Measurements from ENCODE around the gene SLIT3. TPM values are rescaled to one million over a fixed set of nuclear protein-coding genes. Genes with fewer than 3 reads are reported as not detected.

Gene SLIT3
- total and polyA plus RNA-seq, 4 donors: 4.6 to 48.5 (median 19.8) TPM

DNA sequence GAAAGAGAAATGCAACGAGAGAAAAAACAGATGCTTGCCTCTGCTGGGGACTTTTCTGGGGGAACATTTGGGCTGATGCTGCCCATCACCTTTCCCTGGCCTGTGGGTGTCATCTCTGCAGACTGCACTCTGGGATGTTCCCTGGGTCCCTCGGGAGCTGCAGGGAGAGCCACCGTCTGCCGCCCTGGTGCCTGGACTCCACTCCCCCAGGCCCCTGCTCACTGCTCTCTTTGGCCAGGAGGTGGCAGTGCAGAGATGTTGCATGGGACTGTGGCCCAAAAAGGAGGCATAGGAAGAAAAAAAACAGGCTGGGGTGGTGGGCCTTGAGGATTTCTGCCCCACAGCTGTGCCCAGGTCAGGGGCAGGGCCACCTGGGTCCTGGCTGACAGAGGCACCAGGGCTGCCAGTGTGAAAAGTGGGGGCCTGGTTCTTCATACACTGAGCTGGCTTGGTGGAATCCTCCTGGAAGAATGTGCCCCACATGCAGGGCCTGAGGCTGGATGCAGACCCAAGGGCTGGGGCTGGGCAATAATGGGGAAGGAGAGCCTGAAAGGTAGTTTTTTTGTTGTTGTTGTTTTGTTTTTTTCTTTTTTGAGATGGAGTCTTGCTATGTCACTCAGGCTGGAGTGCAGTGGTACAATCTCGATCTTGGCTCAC lies 353.6 kb downstream of the SLIT3 start:
- Histone ChIP-seq H3K4me3 (no peak overlapping the region), H3K27me3 (ENCODE audit: control insufficient read depth in 3 of 3, insufficient read depth in 3 of 3, low read length in 2 of 3) (no peaks in the 10 kb centered on the region), H3K9me3 (ENCODE audit: control insufficient read depth in 4 of 4, insufficient read depth in 3 of 4, low read length in 3 of 4) (no peaks in the 10 kb centered on the region), H3K36me3 (ENCODE audit: control insufficient read depth in 4 of 4, insufficient read depth in 4 of 4, low read length in 4 of 4) (no peaks in the 10 kb centered on the region), H3K4me1 (ENCODE audit: control insufficient read depth in 5 of 5, insufficient read depth in 5 of 5, low read length in 5 of 5) (peaks cover 0 to 41% (median 3%) of the 10 kb centered on the region in 5 donors), H3K9ac (ENCODE audit: insufficient read depth in 1 of 2, low read length in 2 of 2) (no peak overlapping the region), H3K27ac (ENCODE audit: low read depth in 1 of 2, low read length in 1 of 2) (no peak overlapping the region)
- DNase-seq (peak; percentile 66 to 80 (median 73)), ATAC-seq (ENCODE audit: insufficient read depth, low FRiP score) (no peak)
- 42 to 52% methylated on average over 5 of the region's 5 CpGs for WGBS, 2 donors
- TF ChIP-seq, protein P1, sequence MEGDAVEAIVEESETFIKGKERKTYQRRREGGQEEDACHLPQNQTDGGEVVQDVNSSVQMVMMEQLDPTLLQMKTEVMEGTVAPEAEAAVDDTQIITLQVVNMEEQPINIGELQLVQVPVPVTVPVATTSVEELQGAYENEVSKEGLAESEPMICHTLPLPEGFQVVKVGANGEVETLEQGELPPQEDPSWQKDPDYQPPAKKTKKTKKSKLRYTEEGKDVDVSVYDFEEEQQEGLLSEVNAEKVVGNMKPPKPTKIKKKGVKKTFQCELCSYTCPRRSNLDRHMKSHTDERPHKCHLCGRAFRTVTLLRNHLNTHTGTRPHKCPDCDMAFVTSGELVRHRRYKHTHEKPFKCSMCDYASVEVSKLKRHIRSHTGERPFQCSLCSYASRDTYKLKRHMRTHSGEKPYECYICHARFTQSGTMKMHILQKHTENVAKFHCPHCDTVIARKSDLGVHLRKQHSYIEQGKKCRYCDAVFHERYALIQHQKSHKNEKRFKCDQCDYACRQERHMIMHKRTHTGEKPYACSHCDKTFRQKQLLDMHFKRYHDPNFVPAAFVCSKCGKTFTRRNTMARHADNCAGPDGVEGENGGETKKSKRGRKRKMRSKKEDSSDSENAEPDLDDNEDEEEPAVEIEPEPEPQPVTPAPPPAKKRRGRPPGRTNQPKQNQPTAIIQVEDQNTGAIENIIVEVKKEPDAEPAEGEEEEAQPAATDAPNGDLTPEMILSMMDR (IDR thresholded peaks at IDR 0.05; ENCODE audit: control extremely low read depth, extremely low read depth): no peak

DNA sequence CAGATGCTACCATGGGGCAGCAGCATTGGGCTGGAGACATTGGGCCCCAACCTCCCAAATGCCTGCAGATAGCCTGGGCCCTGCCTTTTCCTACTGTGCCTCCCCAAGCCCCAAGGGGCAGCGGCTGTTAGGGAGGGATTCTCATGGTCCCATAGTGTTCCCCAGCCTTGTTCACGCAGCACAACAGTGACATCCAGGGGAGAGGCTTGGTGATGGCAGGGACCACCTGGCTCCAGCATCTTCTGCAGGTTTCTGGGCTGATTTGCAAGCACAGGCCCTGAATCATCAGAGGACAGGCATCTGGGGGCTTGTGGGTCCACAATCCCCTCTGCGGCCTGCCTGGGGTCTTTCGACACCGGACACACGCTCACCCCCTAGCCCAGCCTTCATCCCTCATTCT lies 354.6 kb downstream of the SLIT3 start:
- no peak overlapping the region for H3K27ac ChIP-seq (ENCODE audit: low read depth in 1 of 2, low read length in 1 of 2)
- no peaks in the 10 kb centered on the region for H3K36me3 ChIP-seq (ENCODE audit: control insufficient read depth in 4 of 4, insufficient read depth in 4 of 4, low read length in 4 of 4)
- no peaks in the 10 kb centered on the region for H3K9me3 ChIP-seq (ENCODE audit: control insufficient read depth in 4 of 4, insufficient read depth in 3 of 4, low read length in 3 of 4)
- H3K9ac ChIP-seq (ENCODE audit: insufficient read depth in 1 of 2, low read length in 2 of 2): no peak overlapping the region
- H3K4me3 ChIP-seq: no peak overlapping the region
- DNase-seq: no peak
- WGBS, 2 donors: 86 to 91% methylated on average over 6 of the region's 6 CpGs
- no peak for ATAC-seq (ENCODE audit: insufficient read depth, low FRiP score)
- peaks cover 0 to 32% (median 3%) of the 10 kb centered on the region in 5 donors for H3K4me1 ChIP-seq (ENCODE audit: control insufficient read depth in 5 of 5, insufficient read depth in 5 of 5, low read length in 5 of 5)
- TF ChIP-seq, protein P1 (IDR thresholded peaks at IDR 0.05; ENCODE audit: control extremely low read depth, extremely low read depth): no peak
- no peaks in the 10 kb centered on the region for H3K27me3 ChIP-seq (ENCODE audit: control insufficient read depth in 3 of 3, insufficient read depth in 3 of 3, low read length in 2 of 3)

DNA sequence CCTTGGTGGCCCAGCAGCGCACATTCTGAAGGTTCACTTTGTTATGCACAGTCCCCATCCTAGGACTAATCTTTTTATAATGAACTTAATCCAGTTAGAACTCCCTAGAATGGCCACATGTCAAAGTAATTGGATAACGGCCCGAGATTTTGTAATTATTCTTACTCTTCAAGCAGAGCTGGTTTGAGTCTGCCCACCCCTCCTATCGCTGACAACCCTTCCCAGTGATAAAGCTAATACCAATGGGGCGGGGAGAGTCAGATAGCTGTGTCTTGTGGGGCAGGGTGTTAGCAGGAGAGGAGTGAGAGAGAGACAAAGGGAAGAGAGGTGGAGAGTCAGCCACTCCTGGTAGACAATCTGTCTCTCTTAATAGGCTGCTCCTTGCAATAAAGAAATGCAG lies 356.9 kb downstream of the SLIT3 start:
- 67 to 68% methylated on average over 5 of the region's 5 CpGs for WGBS, 2 donors
- Histone ChIP-seq H3K9ac (ENCODE audit: insufficient read depth in 1 of 2, low read length in 2 of 2) (no peak overlapping the region), H3K9me3 (ENCODE audit: control insufficient read depth in 4 of 4, insufficient read depth in 3 of 4, low read length in 3 of 4) (no peaks in the 10 kb centered on the region), H3K27me3 (ENCODE audit: control insufficient read depth in 3 of 3, insufficient read depth in 3 of 3, low read length in 2 of 3) (no peaks in the 10 kb centered on the region), H3K36me3 (ENCODE audit: control insufficient read depth in 4 of 4, insufficient read depth in 4 of 4, low read length in 4 of 4) (no peaks in the 10 kb centered on the region), H3K27ac (ENCODE audit: low read depth in 1 of 2, low read length in 1 of 2) (no peak overlapping the region), H3K4me3 (no peak overlapping the region), H3K4me1 (ENCODE audit: control insufficient read depth in 5 of 5, insufficient read depth in 5 of 5, low read length in 5 of 5) (peaks cover 0 to 33% (median 3%) of the 10 kb centered on the region in 5 donors)
- TF ChIP-seq, protein P1 (IDR thresholded peaks at IDR 0.05; ENCODE audit: control extremely low read depth, extremely low read depth): no peak
- peak in 2 of 3 donors; percentile 65 to 78 for DNase-seq
- ATAC-seq (ENCODE audit: insufficient read depth, low FRiP score): no peak
